H1 (cell line): ENCODE results near the gene SPSB2. TPM values are rescaled to one million over a fixed set of nuclear protein-coding genes. Genes with fewer than 3 reads are reported as not detected.

Experiments
- ATF3 ChIP-seq: IDR thresholded peaks from 2 replicates; pipeline ENCODE4 v1.6.1; 2011; ENCODE audit warnings: low read depth, mild to moderate bottlenecking, low read length; ENCODE audit not compliant: insufficient read depth
- CBX5 ChIP-seq: fragments of 300-800, 300-1000 bp; sonication (generic); IDR thresholded peaks from 2 replicates; pipeline ENCODE4 v1.7.1; 2016; ENCODE audit warnings: antibody characterized with exemption, low read length, low read depth
- CBX8 ChIP-seq: fragments of 300-800, 300-1000 bp; sonication (generic); IDR thresholded peaks from 2 replicates; pipeline ENCODE4 v1.7.1; 2016; ENCODE audit warnings: low read depth, low read length, borderline replicate concordance
- CEBPB ChIP-seq: IDR thresholded peaks from 2 replicates; pipeline ENCODE4 v1.6.1; 2012; ENCODE audit warnings: low read depth, low read length
- CHD1 ChIP-seq: IDR thresholded peaks from 2 replicates; pipeline ENCODE4 v1.6.1; 2012; ENCODE audit warnings: low read depth, low read length, improper control_type of control experiment
- CREB1 ChIP-seq: IDR thresholded peaks from 2 replicates; pipeline ENCODE4 v1.6.1; 2012; ENCODE audit warnings: inconsistent platforms
- CTBP2 ChIP-seq: IDR thresholded peaks from 2 replicates; pipeline ENCODE4 v1.7.0; 2011; ENCODE audit warnings: borderline replicate concordance, mild to moderate bottlenecking, moderate library complexity, mixed read lengths, low read length; ENCODE audit not compliant: insufficient read depth, insufficient read length
- E2F6 ChIP-seq: IDR thresholded peaks from 2 replicates; pipeline ENCODE4 v1.6.1; 2012; ENCODE audit warnings: inconsistent platforms
- EGR1 ChIP-seq: IDR thresholded peaks from 2 replicates; pipeline ENCODE4 v1.6.1; 2011; ENCODE audit warnings: low read depth, low read length, borderline replicate concordance
- GABPA ChIP-seq: IDR thresholded peaks from 2 replicates; pipeline ENCODE4 v1.6.1; 2011; ENCODE audit warnings: mild to moderate bottlenecking, low read length, moderate library complexity, borderline replicate concordance; ENCODE audit not compliant: insufficient read depth
- HDAC6 ChIP-seq: IDR thresholded peaks from one replicate; pipeline ENCODE4 v1.7.1; 2012; ENCODE audit warnings: low read depth, mild to moderate bottlenecking, inconsistent platforms, low read length, moderate library complexity
- JUND ChIP-seq: IDR thresholded peaks from 2 replicates; pipeline ENCODE4 v1.6.1; 2011; ENCODE audit warnings: mild to moderate bottlenecking, improper control_type of control experiment, low read length
- KDM4A ChIP-seq: IDR thresholded peaks from one replicate; pipeline ENCODE4 v1.7.1; 2012; ENCODE audit warnings: low read depth, mild to moderate bottlenecking, moderate library complexity, low read length, inconsistent platforms; ENCODE audit not compliant: severe bottlenecking
- PHF8 ChIP-seq: fragments of 200-600 bp; sonication (generic); conservative IDR thresholded peaks from 2 replicates; pipeline ENCODE4 v1.7.1; 2012; ENCODE audit warnings: low read depth, mild to moderate bottlenecking, inconsistent platforms, low read length, moderate library complexity
- POLR2AphosphoS5 ChIP-seq: IDR thresholded peaks from 2 replicates; pipeline ENCODE4 v1.6.1; 2011; ENCODE audit warnings: low read depth, low read length
- POU5F1 ChIP-seq: IDR thresholded peaks from 2 replicates; pipeline ENCODE4 v1.6.1; 2011; ENCODE audit warnings: low read depth, mild to moderate bottlenecking, low read length, moderate library complexity
- RAD21 ChIP-seq, 2 experiments: IDR thresholded peaks in 1 of 2; conservative IDR thresholded peaks in 1 of 2; 2 replicates each; pipeline ENCODE4 v1.6.1; 2011; ENCODE audit warnings: low read depth in 2 of 2, low read length in 2 of 2, improper control_type of control experiment in 1 of 2, inconsistent platforms in 1 of 2, mild to moderate bottlenecking in 1 of 2, moderate library complexity in 1 of 2
- RFX5 ChIP-seq: IDR thresholded peaks from 2 replicates; pipeline ENCODE4 v1.6.1; 2011; ENCODE audit warnings: low read depth, low read length, improper control_type of control experiment, borderline replicate concordance
- SIRT6 ChIP-seq: IDR thresholded peaks from one replicate; pipeline ENCODE4 v1.7.1; 2012; ENCODE audit warnings: low read length, inconsistent platforms
- SUZ12 ChIP-seq: fragments of 200-600 bp; sonication (generic); IDR thresholded peaks from 2 replicates; pipeline ENCODE4 v1.6.1; 2012; ENCODE audit warnings: mild to moderate bottlenecking, inconsistent platforms, low read length, moderate library complexity, mixed read lengths
- TAF1 ChIP-seq: IDR thresholded peaks from 2 replicates; pipeline ENCODE4 v1.6.1; 2011; ENCODE audit warnings: mild to moderate bottlenecking, low read depth, low read length
- YY1 ChIP-seq: IDR thresholded peaks from 2 replicates; pipeline ENCODE4 v1.6.1; 2011; ENCODE audit warnings: low read depth, mild to moderate bottlenecking, low read length
- polyA plus RNA-seq, 7 experiments: library from polyadenylated mRNA; depleted of rRNA in 3 of 7; stranded (reverse) in 5 of 7; unstranded in 2 of 7; fragments of >200 nt in 5 of 7; fragments of 200-250 nt in 2 of 7; gene quantifications; 1 replicate in 5 of 7; 2 replicates in 1 of 7; 4 replicates in 1 of 7; pipeline versions ENCODE4 v1.2.1 to v1.2.3, GENCODE V29; 2011 to 2013; ENCODE audit warnings: missing spikeins in 2 of 7, mixed read lengths in 2 of 7
- total RNA-seq: library from RNA; stranded (reverse); fragmentation: NEBNext Ultra II Directional; extraction: Animal tissue kit (Norgen Biotek cat#: 25700); gene quantifications from 2 replicates; pipeline ENCODE4 v1.2.1, GENCODE V29; 2021

SPSB2 gene
- total and polyA plus RNA-seq, 2 of the 8 experiments (the other 6 are each of a cell fraction or from before 2014, with no cell fraction given): 13.0 to 23.2 TPM

- TF ChIP-seq CTBP2: peak; percentile 29
- TF ChIP-seq CEBPB: no peak
- TF ChIP-seq RFX5: no peak
- no peak; the same call in 1 of the 2 replicates for TF ChIP-seq PHF8
- TF ChIP-seq JUND: no peak
- TF ChIP-seq E2F6: peak; percentile 68
- TF ChIP-seq SUZ12: no peak
- no peak for TF ChIP-seq CREB1
- TF ChIP-seq RAD21 (IDR thresholded peaks at IDR 0.05 in 1 of 2, conservative IDR thresholded peaks at IDR 0.05 in 1 of 2; ENCODE audit: low read depth in 2 of 2, low read length in 2 of 2): no peak
- TF ChIP-seq YY1: no peak
- TF ChIP-seq SIRT6: no peak
- no peak for TF ChIP-seq POU5F1
- no peak for TF ChIP-seq TAF1
- TF ChIP-seq EGR1: 0 out of 2 replicates have a peak, but pooled peaks have one; percentile 3
- no peak for TF ChIP-seq ATF3
- peak; percentile 11 for TF ChIP-seq KDM4A
- TF ChIP-seq CBX8: no peak
- no peak for TF ChIP-seq CHD1
- TF ChIP-seq POLR2AphosphoS5: no peak; the same call in 1 of the 2 replicates
- TF ChIP-seq CBX5: no peak
- no peak for TF ChIP-seq HDAC6
- TF ChIP-seq GABPA: no peak
These were observed 44.9 kb downstream of the SPSB2 start, which contains the start of gene P3H3 (continued) for GRCh38 chr12:6827982-6828780.
